NB4 (cell line): Measurements from ENCODE around the gene SLC52A3.

ENCODE experiments used
- DNase-seq: peaks from one replicate; pipeline ENCODE4 v3.0.0; 2010; ENCODE audit warnings: low read depth
- H3K4me3 ChIP-seq: one replicate; pipeline ENCODE4 v1.5.1; 2011; ENCODE audit warnings: mild to moderate bottlenecking, low read depth, low read length, moderate library complexity
- MAX ChIP-seq: IDR thresholded peaks from 2 replicates; pipeline ENCODE4 v1.6.1; 2011; ENCODE audit warnings: low read depth, low read length
- MYC ChIP-seq: IDR thresholded peaks from 2 replicates; pipeline ENCODE4 v1.6.1; 2011; ENCODE audit warnings: low read depth, low read length
- POLR2A ChIP-seq: IDR thresholded peaks from 2 replicates; pipeline ENCODE4 v1.6.1; 2011; ENCODE audit warnings: mild to moderate bottlenecking; ENCODE audit not compliant: insufficient read length; ENCODE audit errors: extremely low read depth
- TF ChIP-seq, protein P1 (sequence below): IDR thresholded peaks from one replicate; pipeline ENCODE4 v1.5.1; 2012; ENCODE audit warnings: low read depth, low read length

SLC52A3 gene

GRCh38 chr20:761418-762381, 6.6 kb downstream of the SLC52A3 start:
- TF ChIP-seq MYC (no peak), MAX (no peak), POLR2A (no peak)
- TF ChIP-seq, protein P1, sequence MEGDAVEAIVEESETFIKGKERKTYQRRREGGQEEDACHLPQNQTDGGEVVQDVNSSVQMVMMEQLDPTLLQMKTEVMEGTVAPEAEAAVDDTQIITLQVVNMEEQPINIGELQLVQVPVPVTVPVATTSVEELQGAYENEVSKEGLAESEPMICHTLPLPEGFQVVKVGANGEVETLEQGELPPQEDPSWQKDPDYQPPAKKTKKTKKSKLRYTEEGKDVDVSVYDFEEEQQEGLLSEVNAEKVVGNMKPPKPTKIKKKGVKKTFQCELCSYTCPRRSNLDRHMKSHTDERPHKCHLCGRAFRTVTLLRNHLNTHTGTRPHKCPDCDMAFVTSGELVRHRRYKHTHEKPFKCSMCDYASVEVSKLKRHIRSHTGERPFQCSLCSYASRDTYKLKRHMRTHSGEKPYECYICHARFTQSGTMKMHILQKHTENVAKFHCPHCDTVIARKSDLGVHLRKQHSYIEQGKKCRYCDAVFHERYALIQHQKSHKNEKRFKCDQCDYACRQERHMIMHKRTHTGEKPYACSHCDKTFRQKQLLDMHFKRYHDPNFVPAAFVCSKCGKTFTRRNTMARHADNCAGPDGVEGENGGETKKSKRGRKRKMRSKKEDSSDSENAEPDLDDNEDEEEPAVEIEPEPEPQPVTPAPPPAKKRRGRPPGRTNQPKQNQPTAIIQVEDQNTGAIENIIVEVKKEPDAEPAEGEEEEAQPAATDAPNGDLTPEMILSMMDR: no peak
- no peak overlapping the region for H3K4me3 ChIP-seq
- no peak for DNase-seq

- H3K4me3 ChIP-seq: no peak overlapping the region
- 0 out of 2 replicates have a peak, but pooled peaks have one; percentile 16 for TF ChIP-seq MYC
- TF ChIP-seq MAX: peak; percentile 57
- no peak for TF ChIP-seq POLR2A
- TF ChIP-seq, protein P1: peak; percentile 88
- DNase-seq: peak; percentile 57
Measured at GRCh38 chr20:760751-761417, 7.4 kb downstream of the SLC52A3 start.

GRCh38 chr20:757506-757905, 10.8 kb downstream of the SLC52A3 start:
- H3K4me3 ChIP-seq: no peak overlapping the region
- DNase-seq: no peak
- TF ChIP-seq MAX (no peak), POLR2A (no peak), MYC (no peak)
- TF ChIP-seq, protein P1: no peak

- DNase-seq: no peak
- H3K4me3 ChIP-seq: no peak overlapping the region
- TF ChIP-seq, protein P1: no peak
- TF ChIP-seq MYC (no peak), MAX (no peak), POLR2A (no peak)
Measured at GRCh38 chr20:755941-756340, 12.4 kb downstream of the SLC52A3 start.

GRCh38 chr20:754904-755303, 13.4 kb downstream of the SLC52A3 start:
- TF ChIP-seq, protein P1: no peak
- no peak for TF ChIP-seq MAX
- no peak for TF ChIP-seq MYC
- no peak for TF ChIP-seq POLR2A
- DNase-seq: no peak
- H3K4me3 ChIP-seq: no peak overlapping the region
